GM23338 (cell line): Measurements from ENCODE around the gene TMEM208. TPM values are rescaled to one million over a fixed set of nuclear protein-coding genes. Genes with fewer than 3 reads are reported as not detected.

Source experiments
- ATAC-seq: fragments of 200-7000 bp; cut with Tn5 transposase; 3 replicates; pipeline ENCODE4 v1.9.1; 2020
- DNase-seq: peaks from one replicate; pipeline ENCODE4 v3.0.0-alpha.2; 2015; ENCODE audit warnings: low spot score
- H2AFZ ChIP-seq: fragments of 200-600 bp; sonication (generic); 2 replicates; pipeline ENCODE4 v1.8.0; 2016; ENCODE audit warnings: antibody characterized with exemption, mild to moderate bottlenecking, moderate library complexity
- H3F3A ChIP-seq: fragments of 200-600 bp; sonication (generic); replicated peaks from 2 replicates; pipeline ENCODE4 v1.8.0; 2017; ENCODE audit warnings: antibody characterized with exemption, mixed run types, low read depth
- H3K27ac ChIP-seq: fragments of 200-600 bp; sonication (generic); 2 replicates; pipeline ENCODE4 v1.6.1; 2016; ENCODE audit warnings: low read depth
- H3K27me3 ChIP-seq: fragments of 200-600 bp; sonication (generic); 2 replicates; pipeline ENCODE4 v1.8.0; 2016; ENCODE audit warnings: mild to moderate bottlenecking, mixed run types, moderate library complexity; ENCODE audit not compliant: insufficient read depth
- H3K36me3 ChIP-seq: fragments of 200-600 bp; sonication (generic); 2 replicates; pipeline ENCODE4 v1.8.0; 2016; ENCODE audit warnings: mild to moderate bottlenecking; ENCODE audit not compliant: insufficient read depth
- H3K4me1 ChIP-seq: fragments of 200-600 bp; sonication (generic); 2 replicates; pipeline ENCODE4 v1.8.0; 2016; ENCODE audit warnings: mild to moderate bottlenecking, moderate library complexity; ENCODE audit not compliant: insufficient read depth
- H3K4me2 ChIP-seq: fragments of 200-600 bp; sonication (generic); 2 replicates; pipeline ENCODE4 v1.7.1; 2017; ENCODE audit warnings: mixed run types
- H3K4me3 ChIP-seq: fragments of 200-600 bp; sonication (generic); 2 replicates; pipeline ENCODE4 v1.6.1; 2016; ENCODE audit warnings: mixed run types
- H3K79me2 ChIP-seq: fragments of 200-600 bp; sonication (generic); replicated peaks from 2 replicates; pipeline ENCODE4 v1.8.0; 2017; ENCODE audit warnings: mild to moderate bottlenecking; ENCODE audit not compliant: insufficient read depth
- H3K9me2 ChIP-seq: fragments of 200-600 bp; sonication (generic); 2 replicates; pipeline ENCODE4 v1.8.0; 2017; ENCODE audit not compliant: insufficient read depth
- H4K20me1 ChIP-seq: fragments of 200-600 bp; sonication (generic); replicated peaks from 2 replicates; pipeline ENCODE4 v1.8.0; 2017; ENCODE audit warnings: mild to moderate bottlenecking; ENCODE audit not compliant: insufficient read depth
- H3K27ac Mint-ChIP-seq: 2 replicates; pipeline ENCODE4 v1.8.0; 2020; ENCODE audit warnings: inconsistent platforms, mild to moderate bottlenecking, moderate library complexity, mixed read lengths
- H3K27me3 Mint-ChIP-seq: 3 replicates; pipeline ENCODE4 v1.8.0; 2022; ENCODE audit warnings: low read depth, mild to moderate bottlenecking, moderate library complexity, mixed read lengths, inconsistent platforms; ENCODE audit not compliant: insufficient read depth, poor library complexity
- H3K36me3 Mint-ChIP-seq: 3 replicates; pipeline ENCODE4 v1.8.0; 2021; ENCODE audit warnings: low read depth, mild to moderate bottlenecking, inconsistent platforms, moderate library complexity, mixed read lengths
- H3K4me1 Mint-ChIP-seq: 3 replicates; pipeline ENCODE4 v1.8.0; 2020; ENCODE audit warnings: mild to moderate bottlenecking, inconsistent platforms, mixed read lengths
- H3K4me3 Mint-ChIP-seq: 3 replicates; pipeline ENCODE4 v1.8.0; 2021; ENCODE audit warnings: moderate library complexity, mild to moderate bottlenecking, inconsistent platforms, mixed read lengths
- H3K9me3 Mint-ChIP-seq: 3 replicates; pipeline ENCODE4 v1.8.0; 2020; ENCODE audit warnings: moderate library complexity, mild to moderate bottlenecking, inconsistent platforms, mixed read lengths
- EZH2 ChIP-seq: fragments of 200-600 bp; sonication (generic); IDR thresholded peaks from one replicate; pipeline ENCODE4 v1.8.0; 2017; ENCODE audit warnings: antibody characterized with exemption, mild to moderate bottlenecking, low read depth; ENCODE audit not compliant: unreplicated experiment
- JUNB ChIP-seq: IDR thresholded peaks from one replicate; pipeline ENCODE4 v1.6.1; 2016; ENCODE audit warnings: antibody characterized with exemption; ENCODE audit not compliant: unreplicated experiment
- POLR2AphosphoS5 ChIP-seq: IDR thresholded peaks from 2 replicates; pipeline ENCODE4 v1.6.1; 2016; ENCODE audit warnings: antibody characterized with exemption, low read depth
- STAT1 ChIP-seq: IDR thresholded peaks from one replicate; pipeline ENCODE4 v1.6.1; 2016; ENCODE audit warnings: antibody characterized with exemption; ENCODE audit not compliant: unreplicated experiment
- ZNF114 ChIP-seq: fragments of 250-450 bp; sonication (Bioruptor Pico); IDR thresholded peaks from 2 replicates; pipeline ENCODE4 v1.5.0; 2020; ENCODE audit warnings: mild to moderate bottlenecking, moderate library complexity
- ZNF331 ChIP-seq: fragments of 250-450 bp; sonication (Bioruptor Pico); IDR thresholded peaks from 2 replicates; pipeline ENCODE4 v1.5.0; 2020; ENCODE audit warnings: low read depth, mild to moderate bottlenecking, moderate library complexity
- polyA plus RNA-seq: library from polyadenylated mRNA; unstranded; fragments of >200 nt; fragmentation: Nextera tagmentation; extraction: Ambion mirVana; gene quantifications from 2 replicates; pipeline ENCODE4 v1.2.1, GENCODE V29; 2016
- total RNA-seq: library from RNA; depleted of rRNA; stranded (reverse); fragments of >200 nt; shearing (Covaris generic); gene quantifications from 2 replicates; pipeline ENCODE4 v1.2.3, GENCODE V29; 2014
- TF ChIP-seq, protein P1 (sequence below): fragments of 250-450 bp; sonication (Bioruptor Pico); IDR thresholded peaks from 2 replicates; pipeline ENCODE4 v1.5.0; 2020; ENCODE audit warnings: mild to moderate bottlenecking, moderate library complexity
- TF ChIP-seq, protein P2 (sequence below): IDR thresholded peaks from 2 replicates; pipeline ENCODE4 v1.6.1; 2016; ENCODE audit warnings: antibody characterized with exemption
- TF ChIP-seq, protein P3 (sequence below): IDR thresholded peaks from one replicate; pipeline ENCODE4 v1.6.1; 2018; ENCODE audit warnings: antibody characterized with exemption; ENCODE audit not compliant: unreplicated experiment

TMEM208 gene
- total and polyA plus RNA-seq, 2 experiments from 2014 or later, result 23.2 to 82.3 TPM

- H3F3A ChIP-seq, result peaks cover 3% of the 10 kb centered on the region; the same call in 1 of the 2 replicates
- peaks cover 24% of the 10 kb centered on the region for H3K4me1 Mint-ChIP-seq
- peaks cover 24% of the 10 kb centered on the region for H3K4me1 ChIP-seq
- no peak overlapping the region for H3K27ac Mint-ChIP-seq
- H3K9me2 ChIP-seq, result no peaks in the 10 kb centered on the region
- DNase-seq (no peak), ATAC-seq (no peak)
- no peak overlapping the region for H3K4me3 Mint-ChIP-seq
- H3K27me3 Mint-ChIP-seq, result peaks cover 43% of the 10 kb centered on the region
- no peaks in the 10 kb centered on the region; the same call in 2 of the 3 replicates for H3K36me3 Mint-ChIP-seq
- no peak for TF ChIP-seq ZNF331
- no peak for TF ChIP-seq POLR2AphosphoS5
- TF ChIP-seq, protein P1, sequence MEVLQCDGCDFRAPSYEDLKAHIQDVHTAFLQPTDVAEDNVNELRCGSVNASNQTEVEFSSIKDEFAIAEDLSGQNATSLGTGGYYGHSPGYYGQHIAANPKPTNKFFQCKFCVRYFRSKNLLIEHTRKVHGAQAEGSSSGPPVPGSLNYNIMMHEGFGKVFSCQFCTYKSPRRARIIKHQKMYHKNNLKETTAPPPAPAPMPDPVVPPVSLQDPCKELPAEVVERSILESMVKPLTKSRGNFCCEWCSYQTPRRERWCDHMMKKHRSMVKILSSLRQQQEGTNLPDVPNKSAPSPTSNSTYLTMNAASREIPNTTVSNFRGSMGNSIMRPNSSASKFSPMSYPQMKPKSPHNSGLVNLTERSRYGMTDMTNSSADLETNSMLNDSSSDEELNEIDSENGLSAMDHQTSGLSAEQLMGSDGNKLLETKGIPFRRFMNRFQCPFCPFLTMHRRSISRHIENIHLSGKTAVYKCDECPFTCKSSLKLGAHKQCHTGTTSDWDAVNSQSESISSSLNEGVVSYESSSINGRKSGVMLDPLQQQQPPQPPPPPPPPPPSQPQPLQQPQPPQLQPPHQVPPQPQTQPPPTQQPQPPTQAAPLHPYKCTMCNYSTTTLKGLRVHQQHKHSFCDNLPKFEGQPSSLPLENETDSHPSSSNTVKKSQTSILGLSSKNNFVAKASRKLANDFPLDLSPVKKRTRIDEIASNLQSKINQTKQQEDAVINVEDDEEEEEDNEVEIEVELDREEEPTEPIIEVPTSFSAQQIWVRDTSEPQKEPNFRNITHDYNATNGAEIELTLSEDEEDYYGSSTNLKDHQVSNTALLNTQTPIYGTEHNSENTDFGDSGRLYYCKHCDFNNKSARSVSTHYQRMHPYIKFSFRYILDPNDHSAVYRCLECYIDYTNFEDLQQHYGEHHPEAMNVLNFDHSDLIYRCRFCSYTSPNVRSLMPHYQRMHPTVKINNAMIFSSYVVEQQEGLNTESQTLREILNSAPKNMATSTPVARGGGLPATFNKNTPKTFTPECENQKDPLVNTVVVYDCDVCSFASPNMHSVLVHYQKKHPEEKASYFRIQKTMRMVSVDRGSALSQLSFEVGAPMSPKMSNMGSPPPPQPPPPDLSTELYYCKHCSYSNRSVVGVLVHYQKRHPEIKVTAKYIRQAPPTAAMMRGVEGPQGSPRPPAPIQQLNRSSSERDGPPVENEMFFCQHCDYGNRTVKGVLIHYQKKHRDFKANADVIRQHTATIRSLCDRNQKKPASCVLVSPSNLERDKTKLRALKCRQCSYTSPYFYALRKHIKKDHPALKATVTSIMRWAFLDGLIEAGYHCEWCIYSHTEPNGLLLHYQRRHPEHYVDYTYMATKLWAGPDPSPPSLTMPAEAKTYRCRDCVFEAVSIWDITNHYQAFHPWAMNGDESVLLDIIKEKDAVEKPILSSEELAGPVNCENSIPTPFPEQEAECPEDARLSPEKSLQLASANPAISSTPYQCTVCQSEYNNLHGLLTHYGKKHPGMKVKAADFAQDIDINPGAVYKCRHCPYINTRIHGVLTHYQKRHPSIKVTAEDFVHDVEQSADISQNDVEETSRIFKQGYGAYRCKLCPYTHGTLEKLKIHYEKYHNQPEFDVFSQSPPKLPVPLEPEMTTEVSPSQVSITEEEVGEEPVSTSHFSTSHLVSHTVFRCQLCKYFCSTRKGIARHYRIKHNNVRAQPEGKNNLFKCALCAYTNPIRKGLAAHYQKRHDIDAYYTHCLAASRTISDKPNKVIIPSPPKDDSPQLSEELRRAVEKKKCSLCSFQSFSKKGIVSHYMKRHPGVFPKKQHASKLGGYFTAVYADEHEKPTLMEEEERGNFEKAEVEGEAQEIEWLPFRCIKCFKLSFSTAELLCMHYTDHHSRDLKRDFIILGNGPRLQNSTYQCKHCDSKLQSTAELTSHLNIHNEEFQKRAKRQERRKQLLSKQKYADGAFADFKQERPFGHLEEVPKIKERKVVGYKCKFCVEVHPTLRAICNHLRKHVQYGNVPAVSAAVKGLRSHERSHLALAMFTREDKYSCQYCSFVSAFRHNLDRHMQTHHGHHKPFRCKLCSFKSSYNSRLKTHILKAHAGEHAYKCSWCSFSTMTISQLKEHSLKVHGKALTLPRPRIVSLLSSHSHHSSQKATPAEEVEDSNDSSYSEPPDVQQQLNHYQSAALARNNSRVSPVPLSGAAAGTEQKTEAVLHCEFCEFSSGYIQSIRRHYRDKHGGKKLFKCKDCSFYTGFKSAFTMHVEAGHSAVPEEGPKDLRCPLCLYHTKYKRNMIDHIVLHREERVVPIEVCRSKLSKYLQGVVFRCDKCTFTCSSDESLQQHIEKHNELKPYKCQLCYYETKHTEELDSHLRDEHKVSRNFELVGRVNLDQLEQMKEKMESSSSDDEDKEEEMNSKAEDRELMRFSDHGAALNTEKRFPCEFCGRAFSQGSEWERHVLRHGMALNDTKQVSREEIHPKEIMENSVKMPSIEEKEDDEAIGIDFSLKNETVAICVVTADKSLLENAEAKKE, result no peak
- TF ChIP-seq, protein P2, sequence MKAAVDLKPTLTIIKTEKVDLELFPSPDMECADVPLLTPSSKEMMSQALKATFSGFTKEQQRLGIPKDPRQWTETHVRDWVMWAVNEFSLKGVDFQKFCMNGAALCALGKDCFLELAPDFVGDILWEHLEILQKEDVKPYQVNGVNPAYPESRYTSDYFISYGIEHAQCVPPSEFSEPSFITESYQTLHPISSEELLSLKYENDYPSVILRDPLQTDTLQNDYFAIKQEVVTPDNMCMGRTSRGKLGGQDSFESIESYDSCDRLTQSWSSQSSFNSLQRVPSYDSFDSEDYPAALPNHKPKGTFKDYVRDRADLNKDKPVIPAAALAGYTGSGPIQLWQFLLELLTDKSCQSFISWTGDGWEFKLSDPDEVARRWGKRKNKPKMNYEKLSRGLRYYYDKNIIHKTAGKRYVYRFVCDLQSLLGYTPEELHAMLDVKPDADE, result no peak
- TF ChIP-seq ZNF114, result no peak
- TF ChIP-seq EZH2, result no peak
- TF ChIP-seq STAT1, result no peak
- TF ChIP-seq JUNB, result no peak
- TF ChIP-seq, protein P3, sequence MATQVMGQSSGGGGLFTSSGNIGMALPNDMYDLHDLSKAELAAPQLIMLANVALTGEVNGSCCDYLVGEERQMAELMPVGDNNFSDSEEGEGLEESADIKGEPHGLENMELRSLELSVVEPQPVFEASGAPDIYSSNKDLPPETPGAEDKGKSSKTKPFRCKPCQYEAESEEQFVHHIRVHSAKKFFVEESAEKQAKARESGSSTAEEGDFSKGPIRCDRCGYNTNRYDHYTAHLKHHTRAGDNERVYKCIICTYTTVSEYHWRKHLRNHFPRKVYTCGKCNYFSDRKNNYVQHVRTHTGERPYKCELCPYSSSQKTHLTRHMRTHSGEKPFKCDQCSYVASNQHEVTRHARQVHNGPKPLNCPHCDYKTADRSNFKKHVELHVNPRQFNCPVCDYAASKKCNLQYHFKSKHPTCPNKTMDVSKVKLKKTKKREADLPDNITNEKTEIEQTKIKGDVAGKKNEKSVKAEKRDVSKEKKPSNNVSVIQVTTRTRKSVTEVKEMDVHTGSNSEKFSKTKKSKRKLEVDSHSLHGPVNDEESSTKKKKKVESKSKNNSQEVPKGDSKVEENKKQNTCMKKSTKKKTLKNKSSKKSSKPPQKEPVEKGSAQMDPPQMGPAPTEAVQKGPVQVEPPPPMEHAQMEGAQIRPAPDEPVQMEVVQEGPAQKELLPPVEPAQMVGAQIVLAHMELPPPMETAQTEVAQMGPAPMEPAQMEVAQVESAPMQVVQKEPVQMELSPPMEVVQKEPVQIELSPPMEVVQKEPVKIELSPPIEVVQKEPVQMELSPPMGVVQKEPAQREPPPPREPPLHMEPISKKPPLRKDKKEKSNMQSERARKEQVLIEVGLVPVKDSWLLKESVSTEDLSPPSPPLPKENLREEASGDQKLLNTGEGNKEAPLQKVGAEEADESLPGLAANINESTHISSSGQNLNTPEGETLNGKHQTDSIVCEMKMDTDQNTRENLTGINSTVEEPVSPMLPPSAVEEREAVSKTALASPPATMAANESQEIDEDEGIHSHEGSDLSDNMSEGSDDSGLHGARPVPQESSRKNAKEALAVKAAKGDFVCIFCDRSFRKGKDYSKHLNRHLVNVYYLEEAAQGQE, result no peak
- no peaks in the 10 kb centered on the region; the same call in 1 of the 3 replicates for H3K9me3 Mint-ChIP-seq
- no peak overlapping the region for H3K4me3 ChIP-seq
- no peak overlapping the region for H3K4me2 ChIP-seq
- H2AFZ ChIP-seq, result no peak overlapping the region
- H3K27me3 ChIP-seq, result peaks cover 34% of the 10 kb centered on the region
- H3K79me2 ChIP-seq, result peaks cover 10% of the 10 kb centered on the region
- H3K36me3 ChIP-seq, result no peaks in the 10 kb centered on the region
- no peak overlapping the region for H3K27ac ChIP-seq
- H4K20me1 ChIP-seq, result no peaks in the 10 kb centered on the region; the same call in 1 of the 2 replicates
Observed at GRCh38 chr16:67182288-67182687, 44.6 kb upstream of the TMEM208 start.
